Measurements from ENCODE around the gene STAT5B. TPM values are rescaled to one million over a fixed set of nuclear protein-coding genes. Genes with fewer than 3 reads are reported as not detected.
"Not testable (repeated sequence)": the region's sequence is repeated elsewhere in the genome, so short reads cannot be mapped to it uniquely, and the experiment has no call there.

The STAT5B gene
- total RNA-seq, 1 donor from 2014 or later: 52.3 TPM

- no peak for TF ChIP-seq CTCF (IDR thresholded peaks at IDR 0.05; ENCODE audit: unreplicated experiment)
- H3K27ac Mint-ChIP-seq: no peak overlapping the region
- H3K4me1 Mint-ChIP-seq: peaks cover 9% of the 10 kb centered on the region
- DNase-seq (ENCODE audit: low spot score in 2 of 2, unreplicated experiment in 2 of 2): no peak
- no peaks in the 10 kb centered on the region for H3K36me3 Mint-ChIP-seq
- H3K4me3 Mint-ChIP-seq: no peak overlapping the region
- no peaks in the 10 kb centered on the region for H3K27me3 Mint-ChIP-seq (ENCODE audit: low read depth)
- H3K9me3 Mint-ChIP-seq: no peaks in the 10 kb centered on the region
These were observed 32.7 kb downstream of the STAT5B start for GRCh38 chr17:42243493-42243982.

GRCh38 chr17:42241871-42242270, 34.3 kb downstream of the STAT5B start:
- Mint-ChIP-seq H3K27ac (no peak overlapping the region), H3K36me3 (no peaks in the 10 kb centered on the region), H3K4me3 (no peak overlapping the region), H3K27me3 (ENCODE audit: low read depth) (no peaks in the 10 kb centered on the region), H3K9me3 (no peaks in the 10 kb centered on the region), H3K4me1 (peaks cover 7% of the 10 kb centered on the region)
- TF ChIP-seq CTCF (IDR thresholded peaks at IDR 0.05; ENCODE audit: unreplicated experiment): no peak
- no peak for DNase-seq (ENCODE audit: low spot score in 2 of 2, unreplicated experiment in 2 of 2)

- H3K27ac Mint-ChIP-seq; DNase-seq (ENCODE audit: low spot score in 2 of 2, unreplicated experiment in 2 of 2); H3K36me3 Mint-ChIP-seq; H3K4me1 Mint-ChIP-seq; H3K9me3 Mint-ChIP-seq; H3K4me3 Mint-ChIP-seq; H3K27me3 Mint-ChIP-seq (ENCODE audit: low read depth): not testable (repeated sequence)
These were observed 35.3 kb downstream of the STAT5B start for GRCh38 chr17:42240863-42241262.

GRCh38 chr17:42240201-42240600, 36.0 kb downstream of the STAT5B start:
- DNase-seq (ENCODE audit: low spot score in 2 of 2, unreplicated experiment in 2 of 2): no peak
- Mint-ChIP-seq H3K27ac (no peak overlapping the region), H3K27me3 (ENCODE audit: low read depth) (no peaks in the 10 kb centered on the region), H3K4me3 (no peak overlapping the region), H3K9me3 (no peaks in the 10 kb centered on the region), H3K36me3 (no peaks in the 10 kb centered on the region), H3K4me1 (peaks cover 7% of the 10 kb centered on the region)
- TF ChIP-seq CTCF (IDR thresholded peaks at IDR 0.05; ENCODE audit: unreplicated experiment): no peak

GRCh38 chr17:42239576-42239975, 36.6 kb downstream of the STAT5B start:
- not testable (repeated sequence) for H3K4me1 Mint-ChIP-seq; H3K27me3 Mint-ChIP-seq (ENCODE audit: low read depth); DNase-seq (ENCODE audit: low spot score in 2 of 2, unreplicated experiment in 2 of 2); H3K9me3 Mint-ChIP-seq; H3K27ac Mint-ChIP-seq; H3K4me3 Mint-ChIP-seq; H3K36me3 Mint-ChIP-seq

- Mint-ChIP-seq H3K4me3 (no peak overlapping the region), H3K9me3 (no peaks in the 10 kb centered on the region), H3K36me3 (no peaks in the 10 kb centered on the region), H3K4me1 (peaks cover 3% of the 10 kb centered on the region), H3K27ac (no peak overlapping the region), H3K27me3 (ENCODE audit: low read depth) (no peaks in the 10 kb centered on the region)
- no peak for TF ChIP-seq CTCF (IDR thresholded peaks at IDR 0.05; ENCODE audit: unreplicated experiment)
- no peak for DNase-seq (ENCODE audit: low spot score in 2 of 2, unreplicated experiment in 2 of 2)
These were observed 39.4 kb downstream of the STAT5B start for GRCh38 chr17:42236760-42237159.

- Mint-ChIP-seq H3K36me3 (no peaks in the 10 kb centered on the region), H3K27me3 (ENCODE audit: low read depth) (no peaks in the 10 kb centered on the region), H3K4me3 (no peak overlapping the region), H3K9me3 (no peaks in the 10 kb centered on the region), H3K4me1 (no peaks in the 10 kb centered on the region), H3K27ac (no peak overlapping the region)
- no peak for DNase-seq (ENCODE audit: low spot score in 2 of 2, unreplicated experiment in 2 of 2)
- no peak for TF ChIP-seq CTCF (IDR thresholded peaks at IDR 0.05; ENCODE audit: unreplicated experiment)
These were observed 42.2 kb downstream of the STAT5B start for GRCh38 chr17:42233994-42234393.
